ENCODE measurements around the gene ANKLE1. TPM values are rescaled to one million over a fixed set of nuclear protein-coding genes. Genes with fewer than 3 reads are reported as not detected.

The ANKLE1 gene
- total and polyA plus RNA-seq, 2 donors (not counting 1 experiment from before 2014, with no cell fraction given): 0.08 to 0.17 TPM

- H3K4me2 ChIP-seq (ENCODE audit: extremely low read depth, insufficient read depth, low read length): no peak overlapping the region
- H3K9ac ChIP-seq (ENCODE audit: insufficient read depth, low read length): no peak overlapping the region
- TF ChIP-seq EZH2 (IDR thresholded peaks at IDR 0.05; ENCODE audit: low read length, missing control alignments): no peak
- TF ChIP-seq, protein P1, sequence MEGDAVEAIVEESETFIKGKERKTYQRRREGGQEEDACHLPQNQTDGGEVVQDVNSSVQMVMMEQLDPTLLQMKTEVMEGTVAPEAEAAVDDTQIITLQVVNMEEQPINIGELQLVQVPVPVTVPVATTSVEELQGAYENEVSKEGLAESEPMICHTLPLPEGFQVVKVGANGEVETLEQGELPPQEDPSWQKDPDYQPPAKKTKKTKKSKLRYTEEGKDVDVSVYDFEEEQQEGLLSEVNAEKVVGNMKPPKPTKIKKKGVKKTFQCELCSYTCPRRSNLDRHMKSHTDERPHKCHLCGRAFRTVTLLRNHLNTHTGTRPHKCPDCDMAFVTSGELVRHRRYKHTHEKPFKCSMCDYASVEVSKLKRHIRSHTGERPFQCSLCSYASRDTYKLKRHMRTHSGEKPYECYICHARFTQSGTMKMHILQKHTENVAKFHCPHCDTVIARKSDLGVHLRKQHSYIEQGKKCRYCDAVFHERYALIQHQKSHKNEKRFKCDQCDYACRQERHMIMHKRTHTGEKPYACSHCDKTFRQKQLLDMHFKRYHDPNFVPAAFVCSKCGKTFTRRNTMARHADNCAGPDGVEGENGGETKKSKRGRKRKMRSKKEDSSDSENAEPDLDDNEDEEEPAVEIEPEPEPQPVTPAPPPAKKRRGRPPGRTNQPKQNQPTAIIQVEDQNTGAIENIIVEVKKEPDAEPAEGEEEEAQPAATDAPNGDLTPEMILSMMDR (conservative IDR thresholded peaks at IDR 0.05 in 1 of 2, IDR thresholded peaks at IDR 0.05 in 1 of 2; ENCODE audit: low read depth in 1 of 2, low read length in 2 of 2): no peak
These were observed 43.4 kb downstream of the ANKLE1 start for GRCh38 chr19:17325133-17325532.

GRCh38 chr19:17325881-17326594 is 44.3 kb downstream of the ANKLE1 start:
- Histone ChIP-seq H2AFZ (ENCODE audit: low read length) (no peak overlapping the region), H3K79me2 (ENCODE audit: control insufficient read depth, insufficient read depth, low read length) (no peaks in the 10 kb centered on the region), H3K27me3 (ENCODE audit: control insufficient read depth, insufficient read depth, low read length) (no peaks in the 10 kb centered on the region), H3K27ac (ENCODE audit: insufficient read depth, low read length) (no peak overlapping the region), H3K4me3 (replicated peaks in 1 of 4; ENCODE audit: control extremely low read depth in 1 of 4, insufficient read depth in 1 of 4, low read depth in 3 of 4, low read length in 4 of 4) (no peak overlapping the region), H3K4me1 (ENCODE audit: control insufficient read depth, extremely low read depth, insufficient read depth, low read length) (no peaks in the 10 kb centered on the region), H3K9ac (ENCODE audit: insufficient read depth, low read length) (no peak overlapping the region), H4K20me1 (ENCODE audit: control insufficient read depth, extremely low read depth, insufficient read depth, low read length) (no peaks in the 10 kb centered on the region), H3K9me3 (ENCODE audit: control insufficient read depth, insufficient read depth, low read depth, low read length) (no peaks in the 10 kb centered on the region), H3K4me2 (ENCODE audit: extremely low read depth, insufficient read depth, low read length) (peak overlapping the region; percentile 23), H3K36me3 (ENCODE audit: control insufficient read depth, insufficient read depth, low read length) (peaks cover 14% of the 10 kb centered on the region)
- peak; percentile 36 to 76 for DNase-seq (ENCODE audit: low read depth in 2 of 2)
- TF ChIP-seq, protein P1 (conservative IDR thresholded peaks at IDR 0.05 in 1 of 2, IDR thresholded peaks at IDR 0.05 in 1 of 2; ENCODE audit: low read depth in 1 of 2, low read length in 2 of 2): no peak
- TF ChIP-seq EZH2 (IDR thresholded peaks at IDR 0.05; ENCODE audit: low read length, missing control alignments): no peak

More at GRCh38 chr19:17325133-17325532, 43.4 kb downstream of the ANKLE1 start:
- Histone ChIP-seq H3K4me3 (replicated peaks in 1 of 4; ENCODE audit: control extremely low read depth in 1 of 4, insufficient read depth in 1 of 4, low read depth in 3 of 4, low read length in 4 of 4) (no peak overlapping the region), H3K79me2 (ENCODE audit: control insufficient read depth, insufficient read depth, low read length) (no peaks in the 10 kb centered on the region), H3K27me3 (ENCODE audit: control insufficient read depth, insufficient read depth, low read length) (no peaks in the 10 kb centered on the region), H3K4me1 (ENCODE audit: control insufficient read depth, extremely low read depth, insufficient read depth, low read length) (no peaks in the 10 kb centered on the region), H3K36me3 (ENCODE audit: control insufficient read depth, insufficient read depth, low read length) (peaks cover 19% of the 10 kb centered on the region), H3K27ac (ENCODE audit: insufficient read depth, low read length) (no peak overlapping the region), H4K20me1 (ENCODE audit: control insufficient read depth, extremely low read depth, insufficient read depth, low read length) (no peaks in the 10 kb centered on the region), H3K9me3 (ENCODE audit: control insufficient read depth, insufficient read depth, low read depth, low read length) (no peaks in the 10 kb centered on the region), H2AFZ (ENCODE audit: low read length) (no peak overlapping the region)
- no peak for DNase-seq (ENCODE audit: low read depth in 2 of 2)

DNA sequence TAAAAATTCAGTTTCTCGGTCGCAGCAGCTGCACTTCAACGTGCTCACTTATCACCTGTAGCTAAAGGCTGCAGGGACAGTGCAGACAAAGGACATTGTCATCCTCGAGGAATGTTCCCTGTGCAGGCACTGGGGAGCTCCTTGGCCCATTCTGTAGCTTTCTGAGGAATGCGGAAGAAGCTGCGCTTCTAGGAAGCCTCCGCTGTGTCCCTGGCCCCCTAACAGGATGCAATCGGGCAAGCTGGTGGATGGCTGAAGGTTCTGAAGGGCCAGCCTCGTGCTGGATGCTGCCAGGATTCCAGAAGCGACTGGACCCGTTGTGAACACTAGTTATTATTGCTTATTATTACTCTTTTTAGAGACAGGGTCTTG is 44.9 kb downstream of the ANKLE1 start:
- Histone ChIP-seq H3K4me2 (ENCODE audit: extremely low read depth, insufficient read depth, low read length) (no peak overlapping the region), H4K20me1 (ENCODE audit: control insufficient read depth, extremely low read depth, insufficient read depth, low read length) (no peaks in the 10 kb centered on the region), H3K79me2 (ENCODE audit: control insufficient read depth, insufficient read depth, low read length) (no peaks in the 10 kb centered on the region), H3K36me3 (ENCODE audit: control insufficient read depth, insufficient read depth, low read length) (peaks cover 12% of the 10 kb centered on the region), H2AFZ (ENCODE audit: low read length) (no peak overlapping the region), H3K9me3 (ENCODE audit: control insufficient read depth, insufficient read depth, low read depth, low read length) (no peaks in the 10 kb centered on the region), H3K27me3 (ENCODE audit: control insufficient read depth, insufficient read depth, low read length) (no peaks in the 10 kb centered on the region), H3K4me3 (replicated peaks in 1 of 4; ENCODE audit: control extremely low read depth in 1 of 4, insufficient read depth in 1 of 4, low read depth in 3 of 4, low read length in 4 of 4) (no peak overlapping the region), H3K9ac (ENCODE audit: insufficient read depth, low read length) (no peak overlapping the region), H3K4me1 (ENCODE audit: control insufficient read depth, extremely low read depth, insufficient read depth, low read length) (no peaks in the 10 kb centered on the region), H3K27ac (ENCODE audit: insufficient read depth, low read length) (no peak overlapping the region)
- DNase-seq (ENCODE audit: low read depth in 2 of 2): no peak
- TF ChIP-seq, protein P1 (conservative IDR thresholded peaks at IDR 0.05 in 1 of 2, IDR thresholded peaks at IDR 0.05 in 1 of 2; ENCODE audit: low read depth in 1 of 2, low read length in 2 of 2): no peak
- no peak for TF ChIP-seq EZH2 (IDR thresholded peaks at IDR 0.05; ENCODE audit: low read length, missing control alignments)

All from fibroblast of lung (primary cell).